Ishikawa (cell line): ENCODE measurements around the gene BRD7.

Experiments
- CEBPB ChIP-seq: IDR thresholded peaks from 2 replicates; pipeline ENCODE4 v1.6.1; 2012
- CREB1 ChIP-seq: IDR thresholded peaks from 2 replicates; pipeline ENCODE4 v1.6.1; 2012; ENCODE audit warnings: low read depth
- EGR1 ChIP-seq: IDR thresholded peaks from 2 replicates; pipeline ENCODE4 v1.6.1; 2012
- EP300 ChIP-seq: IDR thresholded peaks from 2 replicates; pipeline ENCODE4 v1.6.1; 2012; ENCODE audit warnings: borderline replicate concordance
- FOXM1 ChIP-seq: IDR thresholded peaks from 2 replicates; pipeline ENCODE4 v1.6.1; 2012; ENCODE audit warnings: low read depth, borderline replicate concordance
- MAX ChIP-seq: IDR thresholded peaks from 2 replicates; pipeline ENCODE4 v1.6.1; 2012
- NFIC ChIP-seq: IDR thresholded peaks from 2 replicates; pipeline ENCODE4 v1.6.1; 2012
- RAD21 ChIP-seq: IDR thresholded peaks from 2 replicates; pipeline ENCODE4 v1.6.1; 2012; ENCODE audit warnings: low read depth
- REST ChIP-seq: IDR thresholded peaks from 2 replicates; pipeline ENCODE4 v1.6.1; 2012; ENCODE audit warnings: low read depth, mild to moderate bottlenecking
- TAF1 ChIP-seq: IDR thresholded peaks from 2 replicates; pipeline ENCODE4 v1.6.1; 2012; ENCODE audit warnings: low read depth, mild to moderate bottlenecking
- TCF12 ChIP-seq: IDR thresholded peaks from 2 replicates; pipeline ENCODE4 v1.6.1; 2012; ENCODE audit warnings: low read depth
- TEAD4 ChIP-seq: IDR thresholded peaks from 2 replicates; pipeline ENCODE4 v1.6.1; 2012
- USF1 ChIP-seq: IDR thresholded peaks from 2 replicates; pipeline ENCODE4 v1.6.1; 2012
- YY1 ChIP-seq: IDR thresholded peaks from 2 replicates; pipeline ENCODE4 v1.6.1; 2012; ENCODE audit warnings: low read depth
- ZBTB7A ChIP-seq: IDR thresholded peaks from 2 replicates; pipeline ENCODE4 v1.6.1; 2012; ENCODE audit warnings: low read depth

The BRD7 gene

GRCh38 chr16:50316848-50317630 is 51.7 kb downstream of the BRD7 start:
- TF ChIP-seq REST (no peak), USF1 (no peak), RAD21 (no peak), FOXM1 (no peak), MAX (no peak), EP300 (no peak), NFIC (no peak), TCF12 (no peak), ZBTB7A (no peak), CEBPB (no peak), CREB1 (no peak), TEAD4 (no peak), TAF1 (no peak)

GRCh38 chr16:50316102-50316847 is 52.5 kb downstream of the BRD7 start:
- TF ChIP-seq EP300, result no peak
- TF ChIP-seq TEAD4, result no peak
- no peak for TF ChIP-seq YY1
- no peak for TF ChIP-seq NFIC
- TF ChIP-seq USF1, result no peak
- TF ChIP-seq REST, result no peak
- no peak for TF ChIP-seq TAF1
- no peak for TF ChIP-seq ZBTB7A
- no peak for TF ChIP-seq EGR1

GRCh38 chr16:50315346-50315997 is 53.3 kb downstream of the BRD7 start:
- TF ChIP-seq CREB1, result no peak
- TF ChIP-seq USF1, result no peak
- TF ChIP-seq MAX, result no peak
- TF ChIP-seq RAD21, result no peak
- TF ChIP-seq REST, result no peak
- no peak for TF ChIP-seq FOXM1
- no peak for TF ChIP-seq YY1
- TF ChIP-seq NFIC, result no peak
- no peak for TF ChIP-seq EP300
- TF ChIP-seq TCF12, result no peak
- no peak for TF ChIP-seq TAF1
- TF ChIP-seq ZBTB7A, result no peak
- TF ChIP-seq CEBPB, result no peak
- no peak for TF ChIP-seq TEAD4
- no peak for TF ChIP-seq EGR1
